IPS-15b (cell line): Measurements from ENCODE around the gene CSTPP1.

Experiments used
- H3K27me3 ChIP-seq: one replicate; pipeline ENCODE4 v1.6.1; 2013; ENCODE audit warnings: low read length; ENCODE audit not compliant: control insufficient read depth, insufficient read depth
- H3K36me3 ChIP-seq: one replicate; pipeline ENCODE4 v1.6.1; 2013; ENCODE audit warnings: low read length; ENCODE audit not compliant: control insufficient read depth, insufficient read depth
- H3K4me1 ChIP-seq: one replicate; pipeline ENCODE4 v1.6.1; 2013; ENCODE audit warnings: mild to moderate bottlenecking, low read length; ENCODE audit not compliant: control insufficient read depth, insufficient read depth
- H3K4me3 ChIP-seq: one replicate; pipeline ENCODE4 v1.5.1; 2013; ENCODE audit warnings: low read depth, low read length
- H3K9ac ChIP-seq: one replicate; pipeline ENCODE4 v1.6.1; 2013; ENCODE audit warnings: low read depth, mild to moderate bottlenecking, low read length
- H3K9me3 ChIP-seq: one replicate; pipeline ENCODE4 v1.6.1; 2013; ENCODE audit warnings: mild to moderate bottlenecking, low read length; ENCODE audit not compliant: control insufficient read depth, insufficient read depth

The CSTPP1 gene, protein sequence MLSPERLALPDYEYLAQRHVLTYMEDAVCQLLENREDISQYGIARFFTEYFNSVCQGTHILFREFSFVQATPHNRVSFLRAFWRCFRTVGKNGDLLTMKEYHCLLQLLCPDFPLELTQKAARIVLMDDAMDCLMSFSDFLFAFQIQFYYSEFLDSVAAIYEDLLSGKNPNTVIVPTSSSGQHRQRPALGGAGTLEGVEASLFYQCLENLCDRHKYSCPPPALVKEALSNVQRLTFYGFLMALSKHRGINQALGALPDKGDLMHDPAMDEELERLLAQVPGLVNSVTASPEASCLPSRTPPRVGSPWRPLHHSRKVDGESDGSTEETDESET

DNA sequence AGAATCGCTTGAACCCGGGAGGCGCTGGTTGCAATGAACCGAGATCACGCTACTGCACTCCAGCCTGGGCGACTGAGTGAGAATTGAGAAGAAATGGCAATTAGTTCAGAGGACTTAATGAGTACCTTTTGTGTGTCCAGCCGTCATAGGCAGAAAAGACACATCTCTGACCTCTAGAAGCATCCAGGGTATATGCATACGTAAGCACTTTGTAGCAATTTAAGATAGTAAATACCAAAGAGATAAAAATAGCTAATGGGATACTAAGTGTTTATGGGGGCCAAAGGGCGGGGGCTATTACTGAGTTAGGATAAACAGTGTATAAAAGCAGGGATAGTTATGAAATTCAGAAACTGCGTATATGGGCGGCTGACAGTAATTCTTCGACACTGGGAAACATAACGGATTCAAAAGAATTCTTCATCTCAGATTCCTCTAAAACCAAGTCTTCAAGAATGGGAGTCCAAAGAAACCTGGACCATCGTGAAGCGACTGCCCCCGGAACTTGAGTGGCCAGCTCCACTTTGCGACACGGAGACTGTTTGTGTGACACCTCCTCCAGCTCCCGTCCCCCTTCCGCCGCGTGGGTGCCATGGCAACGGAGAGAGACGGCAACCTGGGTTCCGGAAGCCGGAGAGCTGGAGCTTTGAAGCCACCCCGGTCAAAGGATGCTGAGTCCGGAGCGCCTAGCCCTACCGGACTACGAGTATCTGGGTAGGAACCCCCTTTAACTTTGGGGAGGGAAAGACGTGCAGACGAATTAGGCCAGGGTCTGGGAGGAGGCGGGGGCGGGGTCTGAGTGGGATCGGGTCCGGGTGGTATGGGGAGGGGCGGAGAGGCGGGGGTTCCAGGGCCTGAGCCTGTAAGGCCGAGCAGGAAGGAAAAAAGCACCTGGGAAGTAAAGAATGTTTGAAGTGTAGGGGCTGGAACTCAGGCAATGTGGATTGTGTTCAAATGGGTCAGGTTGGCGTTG lies at the start of gene CSTPP1:
Gene CSTPP1 (plus strand): TSS at position 624 of the 973 bp plus-strand sequence. CDS start 45 bp downstream, at position 669.
- Histone ChIP-seq H3K27me3 (no peaks in the 10 kb centered on the region), H3K9ac (no peak within 1 kb of the TSS), H3K36me3 (no peaks in the 10 kb centered on the region), H3K9me3 (no peaks in the 10 kb centered on the region), H3K4me3 (peak within 1 kb of the TSS; percentile 83), H3K4me1 (no peaks in the 10 kb centered on the region)

DNA sequence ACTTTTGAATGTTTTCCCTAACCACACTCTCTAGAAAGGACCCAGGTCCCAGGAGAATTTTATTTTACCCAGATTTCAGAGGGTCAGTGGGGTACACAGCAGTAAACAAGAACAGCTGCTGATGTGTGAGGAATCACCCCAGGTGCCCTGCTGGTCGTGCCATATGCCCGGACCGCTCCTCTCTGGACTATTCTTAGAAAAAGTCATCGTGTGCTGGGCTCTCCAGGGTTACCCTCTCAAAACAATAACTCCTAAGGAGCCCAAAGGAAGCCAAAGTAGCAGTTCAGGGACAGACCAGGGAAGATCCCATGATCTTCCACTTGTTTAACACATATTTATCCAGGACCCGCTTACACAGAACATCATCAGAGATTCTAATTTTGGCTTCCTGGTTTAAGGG lies 47.9 kb upstream of the CSTPP1 start:
- no peak overlapping the region for H3K4me3 ChIP-seq
- peaks cover 11% of the 10 kb centered on the region for H3K36me3 ChIP-seq
- no peaks in the 10 kb centered on the region for H3K4me1 ChIP-seq
- no peak overlapping the region for H3K9ac ChIP-seq
- H3K9me3 ChIP-seq: no peaks in the 10 kb centered on the region
- no peaks in the 10 kb centered on the region for H3K27me3 ChIP-seq

- Histone ChIP-seq H3K36me3 (peaks cover 11% of the 10 kb centered on the region), H3K4me3 (no peak overlapping the region), H3K9me3 (no peaks in the 10 kb centered on the region), H3K9ac (no peak overlapping the region), H3K4me1 (no peaks in the 10 kb centered on the region), H3K27me3 (no peaks in the 10 kb centered on the region)
Observed at GRCh38 chr11:46889251-46889650, 47.3 kb upstream of the CSTPP1 start.

DNA sequence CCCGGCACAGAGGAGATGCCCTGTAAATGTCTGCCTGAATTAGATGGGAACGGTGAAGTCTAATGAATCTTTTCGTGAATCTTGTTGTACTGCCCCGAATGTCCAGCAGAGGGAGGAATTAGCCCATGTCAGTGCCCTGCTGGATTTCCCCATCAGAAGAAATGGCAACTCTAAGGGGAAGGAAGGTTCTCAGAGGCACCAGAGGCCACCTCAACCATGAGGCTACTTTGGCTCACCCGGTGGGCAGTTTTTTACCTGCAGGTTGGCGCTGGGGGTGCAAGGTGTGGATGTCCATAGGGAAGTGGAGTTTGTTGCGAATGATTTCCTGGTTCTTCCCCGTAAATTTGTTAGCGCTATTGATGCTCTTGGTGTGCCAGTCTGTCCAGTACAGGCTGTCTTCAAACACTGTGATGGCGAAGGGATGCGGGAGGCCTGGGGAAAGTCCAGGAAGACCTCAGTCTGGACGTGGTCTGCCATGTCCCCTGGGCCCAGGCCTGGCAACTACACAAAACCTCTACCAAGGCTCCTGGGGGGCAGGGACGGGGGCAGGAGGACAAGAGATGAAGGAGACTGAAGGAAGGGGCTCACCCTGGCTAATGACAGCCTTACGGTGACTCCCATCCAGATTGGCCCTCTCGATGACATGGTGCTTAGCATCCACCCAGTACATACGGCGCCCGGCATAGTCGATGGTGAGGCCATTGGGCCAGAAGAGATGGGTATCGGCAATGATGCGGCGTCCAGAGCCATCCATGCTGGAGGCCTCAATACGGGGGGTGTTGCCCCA lies 46.7 kb upstream of the CSTPP1 start:
- Histone ChIP-seq H3K4me1 (no peaks in the 10 kb centered on the region), H3K9me3 (no peaks in the 10 kb centered on the region), H3K9ac (no peak overlapping the region), H3K36me3 (peaks cover 11% of the 10 kb centered on the region), H3K4me3 (no peak overlapping the region), H3K27me3 (no peaks in the 10 kb centered on the region)

DNA sequence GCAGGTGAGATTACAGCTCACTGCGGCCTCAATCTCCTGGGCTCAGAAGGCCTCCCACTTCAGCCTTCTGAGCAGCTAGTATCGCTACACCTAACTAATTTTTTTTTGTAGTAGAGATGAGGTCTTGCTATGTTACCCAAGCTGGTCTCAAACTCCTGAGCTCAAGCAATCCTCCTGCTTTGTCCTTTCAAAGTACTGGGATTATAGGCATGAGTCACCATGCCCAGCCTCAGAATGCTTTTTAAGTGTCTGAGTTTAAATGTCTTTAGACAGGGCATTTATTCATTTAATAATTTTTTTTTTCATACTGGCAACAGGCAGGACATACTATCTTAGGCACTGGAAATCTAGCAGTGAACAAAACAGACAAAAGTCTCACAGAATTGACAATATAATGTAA lies 45.9 kb upstream of the CSTPP1 start:
- Histone ChIP-seq H3K36me3 (peaks cover 13% of the 10 kb centered on the region), H3K9ac (no peak overlapping the region), H3K4me3 (no peak overlapping the region), H3K27me3 (no peaks in the 10 kb centered on the region), H3K4me1 (no peaks in the 10 kb centered on the region), H3K9me3 (no peaks in the 10 kb centered on the region)

DNA sequence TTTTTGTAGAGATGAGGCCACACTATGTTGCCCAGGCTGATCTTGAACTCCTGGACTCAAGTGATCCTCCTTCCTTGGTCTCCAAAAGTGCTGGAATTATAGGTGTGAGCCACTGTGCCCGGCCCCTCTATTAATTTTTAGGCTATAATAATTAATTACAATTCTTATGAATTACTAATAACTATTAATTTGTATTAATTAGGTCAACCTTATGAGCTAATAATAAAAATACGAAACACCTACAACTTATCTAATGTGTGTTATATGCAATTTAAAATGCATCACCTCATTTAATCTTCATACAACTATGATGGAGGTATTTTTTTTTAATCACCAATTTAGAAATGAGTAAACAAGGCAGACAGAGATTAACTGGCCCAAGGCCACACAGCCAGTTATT lies 44.5 kb upstream of the CSTPP1 start:
- Histone ChIP-seq H3K4me1 (no peaks in the 10 kb centered on the region), H3K36me3 (peaks cover 12% of the 10 kb centered on the region), H3K9ac (no peak overlapping the region), H3K27me3 (no peaks in the 10 kb centered on the region), H3K4me3 (no peak overlapping the region), H3K9me3 (no peaks in the 10 kb centered on the region)

DNA sequence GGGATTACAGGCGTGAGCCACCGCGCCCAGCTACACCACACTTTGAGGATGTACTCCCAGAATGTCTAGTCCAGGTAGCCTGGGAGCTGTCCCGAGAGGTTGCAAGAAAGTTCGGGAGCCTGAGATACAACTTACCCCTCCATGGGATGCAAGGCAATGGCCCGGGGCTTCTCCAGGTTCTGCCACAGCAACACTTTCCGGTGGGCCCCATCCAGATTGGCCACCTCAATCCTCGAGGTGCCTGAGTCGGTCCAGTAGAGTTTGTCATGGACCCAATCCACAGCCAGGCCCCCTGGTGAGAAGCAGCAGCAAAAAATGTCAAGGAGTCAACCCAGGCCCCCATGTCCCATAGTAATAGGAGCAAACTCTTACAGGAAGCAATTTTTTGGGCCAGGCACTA lies 43.7 kb upstream of the CSTPP1 start:
- Histone ChIP-seq H3K27me3 (no peaks in the 10 kb centered on the region), H3K9ac (no peak overlapping the region), H3K9me3 (no peaks in the 10 kb centered on the region), H3K4me1 (no peaks in the 10 kb centered on the region), H3K36me3 (peaks cover 12% of the 10 kb centered on the region), H3K4me3 (no peak overlapping the region)

GRCh38 chr11:46894506-46894905 lies 42.1 kb upstream of the CSTPP1 start:
- H3K27me3 ChIP-seq: no peaks in the 10 kb centered on the region
- no peaks in the 10 kb centered on the region for H3K4me1 ChIP-seq
- peaks cover 18% of the 10 kb centered on the region for H3K36me3 ChIP-seq
- no peaks in the 10 kb centered on the region for H3K9me3 ChIP-seq
- H3K4me3 ChIP-seq: no peak overlapping the region
- no peak overlapping the region for H3K9ac ChIP-seq

DNA sequence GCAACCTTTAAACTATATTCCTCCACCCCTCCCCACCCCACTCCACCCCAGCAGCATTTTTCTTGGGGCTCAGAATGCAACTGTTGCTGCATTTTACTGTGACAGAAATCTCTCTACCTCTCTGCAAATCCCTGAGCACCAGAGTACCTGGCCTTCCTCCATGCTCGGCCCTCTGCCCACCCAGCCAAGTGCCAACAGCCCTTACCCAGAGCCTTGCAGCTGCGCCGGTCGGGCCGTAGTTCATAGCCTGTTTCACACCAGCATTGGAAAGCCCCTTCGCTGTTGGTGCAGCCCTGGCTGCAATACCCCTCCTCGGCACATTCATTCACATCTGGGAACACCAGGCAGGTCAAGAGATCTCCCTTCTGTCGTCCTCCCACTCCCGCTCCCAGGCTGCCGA lies 41.6 kb upstream of the CSTPP1 start:
- Histone ChIP-seq H3K4me3 (no peak overlapping the region), H3K9ac (no peak overlapping the region), H3K9me3 (no peaks in the 10 kb centered on the region), H3K36me3 (peaks cover 19% of the 10 kb centered on the region), H3K4me1 (no peaks in the 10 kb centered on the region), H3K27me3 (no peaks in the 10 kb centered on the region)

- H3K36me3 ChIP-seq: peaks cover 19% of the 10 kb centered on the region
- no peaks in the 10 kb centered on the region for H3K9me3 ChIP-seq
- no peak overlapping the region for H3K9ac ChIP-seq
Observed at GRCh38 chr11:46895821-46896220, 40.7 kb upstream of the CSTPP1 start.

GRCh38 chr11:46896719-46897406 lies 39.7 kb upstream of the CSTPP1 start:
- H3K9ac ChIP-seq: no peak overlapping the region
- no peaks in the 10 kb centered on the region for H3K27me3 ChIP-seq
- no peaks in the 10 kb centered on the region for H3K9me3 ChIP-seq
- no peaks in the 10 kb centered on the region for H3K4me1 ChIP-seq
- peaks cover 19% of the 10 kb centered on the region for H3K36me3 ChIP-seq
- H3K4me3 ChIP-seq: no peak overlapping the region

More at GRCh38 chr11:46895821-46896220, 40.7 kb upstream of the CSTPP1 start:
- Histone ChIP-seq H3K4me3 (no peak overlapping the region), H3K27me3 (no peaks in the 10 kb centered on the region), H3K4me1 (no peaks in the 10 kb centered on the region)
